ENCODE data around the gene CRISPLD2.

The CRISPLD2 gene

GRCh38 chr16:84815462-84815861 lies 4.3 kb upstream of the CRISPLD2 start:
- peak in 1 of 2 donors; percentile 57 for DNase-seq
- intact Hi-C loops (cut with DNase I; ENCODE audit: low total_unique reads) = no loop called here

GRCh38 chr16:84816023-84816422 lies 3.8 kb upstream of the CRISPLD2 start:
- no peak for TF ChIP-seq CTCF (IDR thresholded peaks at IDR 0.05)
- Histone ChIP-seq H3K4me3 (no peak overlapping the region), H3K27ac (no peak overlapping the region), H3K27me3 (peaks cover 0 to 1% of the 10 kb centered on the region in 2 donors), H3K9me3 (no peaks in the 10 kb centered on the region), H3K36me3 (no peaks in the 10 kb centered on the region), H3K4me1 (peaks cover 0 to 16% (median 12%) of the 10 kb centered on the region in 4 donors)
- no peak for DNase-seq
- intact Hi-C loops (cut with DNase I; ENCODE audit: low total_unique reads) = no loop called here

More at GRCh38 chr16:84815462-84815861, 4.3 kb upstream of the CRISPLD2 start:
- no peaks in the 10 kb centered on the region for H3K27me3 ChIP-seq
- H3K4me1 ChIP-seq = peaks cover 0 to 16% (median 7%) of the 10 kb centered on the region in 4 donors
- H3K4me3 ChIP-seq = no peak overlapping the region
- H3K36me3 ChIP-seq = no peaks in the 10 kb centered on the region
- no peak overlapping the region for H3K27ac ChIP-seq
- no peaks in the 10 kb centered on the region for H3K9me3 ChIP-seq
- TF ChIP-seq CTCF (IDR thresholded peaks at IDR 0.05) = no peak

GRCh38 chr16:84816485-84816884 lies 3.3 kb upstream of the CRISPLD2 start:
- DNase-seq = no peak
- H3K9me3 ChIP-seq = no peaks in the 10 kb centered on the region
- H3K4me1 ChIP-seq = peaks cover 0 to 17% (median 15%) of the 10 kb centered on the region in 4 donors
- intact Hi-C loops (cut with DNase I; ENCODE audit: low total_unique reads) = no loop called here
- H3K27ac ChIP-seq = no peak overlapping the region
- no peak for TF ChIP-seq CTCF (IDR thresholded peaks at IDR 0.05)
- no peak overlapping the region for H3K4me3 ChIP-seq
- peaks cover 0 to 4% of the 10 kb centered on the region in 2 donors for H3K27me3 ChIP-seq
- H3K36me3 ChIP-seq = no peaks in the 10 kb centered on the region

- intact Hi-C loops (cut with DNase I; ENCODE audit: low total_unique reads) = no loop called here
These were observed 2.6 kb upstream of the CRISPLD2 start for GRCh38 chr16:84817206-84817605.

GRCh38 chr16:84817613-84818012 lies 2.2 kb upstream of the CRISPLD2 start:
- no peak overlapping the region for H3K27ac ChIP-seq
- peaks cover 0 to 4% of the 10 kb centered on the region in 2 donors for H3K27me3 ChIP-seq
- no peaks in the 10 kb centered on the region for H3K9me3 ChIP-seq
- intact Hi-C loops (cut with DNase I; ENCODE audit: low total_unique reads) = no loop called here
- no peak for DNase-seq
- H3K4me1 ChIP-seq = peaks cover 0 to 22% (median 15%) of the 10 kb centered on the region in 4 donors
- H3K36me3 ChIP-seq = no peaks in the 10 kb centered on the region
- H3K4me3 ChIP-seq = no peak overlapping the region
- no peak for TF ChIP-seq CTCF (IDR thresholded peaks at IDR 0.05)

More at GRCh38 chr16:84817206-84817605, 2.6 kb upstream of the CRISPLD2 start:
- Histone ChIP-seq H3K9me3 (no peaks in the 10 kb centered on the region), H3K4me3 (no peak overlapping the region), H3K27me3 (peaks cover 0 to 4% of the 10 kb centered on the region in 2 donors), H3K4me1 (peaks cover 0 to 19% (median 15%) of the 10 kb centered on the region in 4 donors), H3K36me3 (no peaks in the 10 kb centered on the region), H3K27ac (no peak overlapping the region)
- DNase-seq = no peak
- TF ChIP-seq CTCF (IDR thresholded peaks at IDR 0.05) = no peak

- no peak for TF ChIP-seq CTCF (IDR thresholded peaks at IDR 0.05)
- intact Hi-C loops (cut with DNase I; ENCODE audit: low total_unique reads) = no loop called here
These were observed 1.7 kb upstream of the CRISPLD2 start for GRCh38 chr16:84818133-84818532.

More at GRCh38 chr16:84818133-84818532, 1.7 kb upstream of the CRISPLD2 start:
- Histone ChIP-seq H3K27me3 (peaks cover 0 to 4% of the 10 kb centered on the region in 2 donors), H3K27ac (no peak overlapping the region), H3K36me3 (no peaks in the 10 kb centered on the region), H3K4me1 (peaks cover 0 to 22% (median 15%) of the 10 kb centered on the region in 4 donors), H3K9me3 (no peaks in the 10 kb centered on the region), H3K4me3 (no peak overlapping the region)
- no peak for DNase-seq
